ENCODE measurements around the gene LARGE1. TPM values are rescaled to one million over a fixed set of nuclear protein-coding genes. Genes with fewer than 3 reads are reported as not detected.

Gene LARGE1
- total and polyA plus RNA-seq, 9 of the 15 experiments (the other 6 are each of a cell fraction or from before 2014, with no cell fraction given) = 0.01 to 0.66 (median 0.14) TPM; not detected in 2

GRCh38 chr22:33838644-33839043, 81.6 kb downstream of the LARGE1 start:
- H3K27me3 ChIP-seq (ENCODE audit: control insufficient read depth in 2 of 2, insufficient read depth in 2 of 2, low read length in 2 of 2) = no peaks in the 10 kb centered on the region
- no peak for TF ChIP-seq STAG1 (CRISPR knock-in tag; IDR thresholded peaks at IDR 0.05; ENCODE audit: borderline replicate concordance)
- no peak for TF ChIP-seq E2F1 (CRISPR knock-in tag; IDR thresholded peaks at IDR 0.05)
- TF ChIP-seq ZFP91 (CRISPR knock-in tag; IDR thresholded peaks at IDR 0.05) = no peak
- no peak for TF ChIP-seq ZBTB7A (IDR thresholded peaks at IDR 0.05; ENCODE audit: borderline replicate concordance, control insufficient read depth, low read depth, low read length)
- no peak for TF ChIP-seq ZNF311 (CRISPR knock-in tag; IDR thresholded peaks at IDR 0.05)
- no peak for TF ChIP-seq FOXA3 (CRISPR knock-in tag; conservative IDR thresholded peaks at IDR 0.05 in 1 of 2, IDR thresholded peaks at IDR 0.05 in 1 of 2)
- no peak for TF ChIP-seq HNRNPLL (IDR thresholded peaks at IDR 0.05; ENCODE audit: low read depth, low read length, poor library complexity, severe bottlenecking)
- no peak for TF ChIP-seq ZNF280A (IDR thresholded peaks at IDR 0.05; ENCODE audit: low read depth, partially characterized antibody)
- no peak for TF ChIP-seq ZNF785 (CRISPR knock-in tag; IDR thresholded peaks at IDR 0.05)
- TF ChIP-seq ZNF175 (CRISPR knock-in tag; IDR thresholded peaks at IDR 0.05; ENCODE audit: low read depth) = no peak
- TF ChIP-seq HDAC8 (tag; IDR thresholded peaks at IDR 0.05) = no peak
- no peaks in the 10 kb centered on the region for H3K4me1 ChIP-seq (replicated peaks in 1 of 2; ENCODE audit: control insufficient read depth in 2 of 2, insufficient read depth in 2 of 2, low read length in 2 of 2)
- no peaks in the 10 kb centered on the region for H3K9me3 ChIP-seq (replicated peaks; ENCODE audit: control insufficient read depth, insufficient read depth, low read depth, low read length)
- ATAC-seq = no peak
- intact Hi-C loops (cut with micrococcal nuclease) (no loop called here), in situ Hi-C loops (cut with MboI) (no loop called here)
- no peak overlapping the region for H3K4me2 ChIP-seq (ENCODE audit: insufficient read depth, low read length)
- POLR2A ChIA-PET = no interaction called here
- no peak overlapping the region for H3K9ac ChIP-seq (ENCODE audit: insufficient read depth in 1 of 2, low read depth in 2 of 2, low read length in 2 of 2)
- H3K4me3 ChIP-seq = no peak overlapping the region
- FAIRE-seq = no peak
- no peaks in the 10 kb centered on the region for H3K9me1 ChIP-seq (ENCODE audit: control insufficient read depth, insufficient read depth, low read length)
- BruUV-seq (replicated peaks) = no TSS peak
- WGBS (ENCODE audit: insufficient coverage, low coverage, missing lambda C conversion rate) = 0% methylated on average over 6 of the region's 6 CpGs
- no peak overlapping the region for H3K27ac ChIP-seq (ENCODE audit: extremely low read depth, low read depth, low read length)
- no peaks in the 10 kb centered on the region for H3K79me2 ChIP-seq (ENCODE audit: control insufficient read depth, insufficient read depth, low read length)
- no peak for DNase-seq (ENCODE audit: extremely low read depth in 1 of 4, low spot score in 3 of 4)
- CTCF ChIA-PET (ENCODE audit: low intra/inter-chr PET ratio) = no interaction called here
- no peaks in the 10 kb centered on the region for H4K20me1 ChIP-seq (replicated peaks; ENCODE audit: control insufficient read depth, insufficient read depth, low read length)
- H3K36me3 ChIP-seq (ENCODE audit: control insufficient read depth, insufficient read depth, low read length) = no peaks in the 10 kb centered on the region
- no peak overlapping the region for H2AFZ ChIP-seq (ENCODE audit: low read depth, low read length)

Measured in K562 (cell line).